HG03432 (cell line): ENCODE measurements around the gene KLF18.
"Not testable (repeated sequence)": the region's sequence is repeated elsewhere in the genome, so short reads cannot be mapped to it uniquely, and the experiment has no call there.

Source experiments
- ATAC-seq: cut with Tn5 transposase; IDR thresholded peaks from one replicate; pipeline ENCODE4 v1.9.1; 2021; ENCODE audit warnings: mild to moderate bottlenecking, moderate library complexity; ENCODE audit not compliant: unreplicated experiment

Gene KLF18

GRCh38 chr1:44120398-44120949 is 21.0 kb downstream of the KLF18 start:
- no peak for ATAC-seq

GRCh38 chr1:44119525-44119924 is 21.9 kb downstream of the KLF18 start:
- no peak for ATAC-seq

- no peak for ATAC-seq
These were observed 22.7 kb downstream of the KLF18 start, which contains the start of gene KLF17 for GRCh38 chr1:44118682-44119081. Gene KLF17, plus strand, starts transcription at chr1:44118821. Its CDS starts 87 bp downstream, at chr1:44118908.

GRCh38 chr1:44117272-44117671 is 24.2 kb downstream of the KLF18 start:
- not testable (repeated sequence) for ATAC-seq

- no peak for ATAC-seq
These were observed 27.3 kb downstream of the KLF18 start for GRCh38 chr1:44114098-44114497.

- ATAC-seq, result no peak
These were observed 28.3 kb downstream of the KLF18 start for GRCh38 chr1:44113095-44113609.

- ATAC-seq, result no peak
These were observed 28.9 kb downstream of the KLF18 start for GRCh38 chr1:44112486-44112885.

- no peak for ATAC-seq
These were observed 29.6 kb downstream of the KLF18 start for GRCh38 chr1:44111861-44112260.

GRCh38 chr1:44110916-44111315 is 30.5 kb downstream of the KLF18 start:
- no peak for ATAC-seq

- ATAC-seq, result no peak
These were observed 32.5 kb downstream of the KLF18 start for GRCh38 chr1:44108971-44109370.

GRCh38 chr1:44108241-44108640 is 33.2 kb downstream of the KLF18 start:
- ATAC-seq, result no peak

GRCh38 chr1:44105810-44106209 is 35.6 kb downstream of the KLF18 start:
- ATAC-seq, result no peak

- ATAC-seq, result no peak
These were observed 37.9 kb downstream of the KLF18 start for GRCh38 chr1:44103270-44104131.

GRCh38 chr1:44101328-44101727 is 40.1 kb downstream of the KLF18 start:
- no peak for ATAC-seq

- no peak for ATAC-seq
These were observed 41.1 kb downstream of the KLF18 start for GRCh38 chr1:44100183-44100868.

GRCh38 chr1:44094047-44094446 is 47.4 kb downstream of the KLF18 start:
- no peak for ATAC-seq

GRCh38 chr1:44090429-44091252 is 50.8 kb downstream of the KLF18 start:
- ATAC-seq, result no peak

- no peak for ATAC-seq
These were observed 51.9 kb downstream of the KLF18 start for GRCh38 chr1:44089371-44090048.
